HG02623 (cell line): Measurements from ENCODE around the gene FAM98B.

ENCODE experiments used
- ATAC-seq: cut with Tn5 transposase; IDR thresholded peaks from one replicate; pipeline ENCODE4 v1.9.1; 2021; ENCODE audit warnings: moderate library complexity; ENCODE audit not compliant: unreplicated experiment

Gene FAM98B

DNA sequence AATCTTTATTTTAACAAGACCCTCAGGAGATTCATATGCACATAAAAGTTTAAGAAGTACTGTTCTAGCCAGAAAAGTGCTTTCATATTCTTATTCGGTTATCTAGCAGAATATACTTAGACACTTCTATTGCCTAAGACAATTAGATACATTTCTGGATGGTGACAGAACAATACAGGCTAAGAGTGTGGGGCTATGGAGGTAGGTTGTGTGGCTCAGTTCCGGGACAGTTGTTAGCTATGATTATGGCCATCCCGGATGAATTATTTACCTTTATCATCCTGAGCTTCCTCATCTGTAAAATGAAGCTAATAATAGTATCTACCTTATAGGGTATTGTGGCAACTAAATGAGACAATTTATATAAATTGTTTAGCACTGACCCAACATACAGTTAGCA, 6.6 kb downstream of the FAM98B start:
- no peak for ATAC-seq

DNA sequence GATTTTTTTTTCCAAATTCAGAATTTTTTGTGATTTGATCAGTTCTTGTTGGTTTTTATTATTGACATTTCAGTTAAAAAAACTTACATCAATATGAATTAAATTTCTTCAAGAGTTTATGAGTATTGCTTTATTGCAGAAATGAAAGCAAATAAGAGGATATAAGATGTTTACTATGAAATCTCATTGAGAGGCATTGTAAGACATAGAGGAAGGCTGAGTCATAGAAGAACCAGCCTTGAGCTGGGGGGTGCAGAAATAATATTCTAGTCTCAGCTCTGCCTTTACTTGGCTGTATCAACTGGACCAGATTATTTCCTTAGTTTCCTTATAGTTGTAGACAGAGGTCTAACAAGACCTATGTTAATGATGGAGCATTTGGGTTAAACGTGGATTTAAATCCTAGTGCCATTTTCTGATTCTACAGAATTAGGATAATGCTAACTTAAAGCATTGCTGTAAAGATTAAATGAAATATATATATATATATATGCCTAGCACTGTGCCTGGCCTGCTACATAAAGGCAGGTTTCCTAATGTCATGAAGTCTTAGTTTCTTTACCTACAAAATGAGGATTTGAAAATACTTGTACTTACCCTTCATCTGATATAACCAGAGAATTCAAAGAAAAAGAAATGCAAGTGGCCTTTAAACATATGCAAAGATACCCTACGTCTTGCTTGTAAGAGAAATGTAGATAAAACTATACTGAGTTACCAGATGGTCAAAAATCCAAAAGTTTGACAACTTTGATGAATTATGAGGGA, 7.3 kb downstream of the FAM98B start:
- peak; percentile 69 for ATAC-seq

DNA sequence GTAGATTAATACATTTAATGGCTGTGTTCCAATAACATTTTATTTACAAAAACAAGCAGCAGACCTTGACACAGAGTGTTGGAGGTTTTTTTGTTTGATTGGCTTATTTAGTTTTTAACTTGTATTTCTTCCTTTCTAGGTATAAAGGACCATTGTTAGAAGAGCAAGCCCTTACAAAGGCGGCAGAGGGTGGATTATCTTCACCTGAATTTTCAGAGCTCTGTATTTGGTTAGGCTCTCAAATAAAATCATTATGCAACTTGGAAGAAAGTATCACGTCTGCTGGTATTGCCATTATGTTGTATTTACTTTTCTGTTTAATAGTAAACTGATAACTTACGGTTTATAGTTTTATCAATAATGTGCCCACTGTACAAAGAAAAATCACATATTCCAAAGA, 10.0 kb downstream of the FAM98B start:
- ATAC-seq: no peak

DNA sequence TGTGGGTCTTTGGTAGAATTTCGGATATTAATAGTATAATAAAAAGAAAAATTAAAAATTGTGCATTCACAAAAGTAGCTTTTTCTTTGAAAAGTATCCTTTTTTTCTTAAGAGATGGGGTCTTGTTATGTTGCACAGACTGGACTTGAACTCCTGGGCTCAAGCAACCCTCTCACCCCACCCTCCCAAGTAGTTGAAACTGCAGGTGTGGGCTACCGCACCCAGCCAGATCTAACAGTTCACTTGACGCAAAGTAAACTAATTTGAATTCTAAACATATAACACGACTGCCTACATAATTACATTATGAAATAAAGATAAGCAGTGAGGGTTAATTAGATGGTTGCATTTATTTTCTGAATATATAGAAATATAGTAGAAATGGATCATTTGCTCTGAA, 10.7 kb downstream of the FAM98B start:
- ATAC-seq: no peak

DNA sequence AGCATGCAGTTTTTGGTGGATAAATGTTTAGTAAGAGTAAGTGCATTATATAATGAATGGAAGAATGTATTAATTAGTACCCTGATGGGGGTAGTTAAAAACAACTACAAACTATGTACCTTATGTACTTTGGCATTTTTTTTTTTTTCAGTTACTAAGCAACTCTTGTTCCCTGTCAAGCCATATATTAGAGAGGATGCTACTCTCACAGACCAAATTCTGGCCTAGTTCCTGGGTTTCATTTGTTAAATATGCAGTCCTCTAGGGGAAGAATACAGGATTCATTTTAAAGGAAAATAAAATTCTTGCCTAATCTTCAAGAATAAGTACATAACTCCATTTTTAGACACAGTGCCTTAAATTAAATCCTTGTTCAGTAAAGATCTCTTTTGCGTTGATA, 16.9 kb downstream of the FAM98B start:
- ATAC-seq: no peak

DNA sequence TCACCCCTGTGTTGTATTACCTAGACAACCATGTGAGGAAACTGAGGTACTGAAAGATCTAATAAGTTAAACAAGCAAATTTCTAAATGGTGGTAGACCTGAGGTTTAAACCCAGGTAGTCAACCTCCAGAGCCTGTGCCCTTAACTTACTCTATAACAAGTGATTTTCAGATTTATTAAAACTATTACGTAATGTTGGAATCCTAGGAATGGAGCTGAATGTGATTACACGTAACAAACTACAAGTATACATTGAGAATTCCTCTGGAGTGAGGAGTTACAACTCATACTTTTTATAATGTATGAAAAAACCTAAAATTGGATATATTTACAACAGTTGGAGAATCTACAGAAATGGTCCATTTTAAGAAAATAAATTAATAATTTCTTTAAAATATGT, 18.0 kb downstream of the FAM98B start:
- no peak for ATAC-seq

DNA sequence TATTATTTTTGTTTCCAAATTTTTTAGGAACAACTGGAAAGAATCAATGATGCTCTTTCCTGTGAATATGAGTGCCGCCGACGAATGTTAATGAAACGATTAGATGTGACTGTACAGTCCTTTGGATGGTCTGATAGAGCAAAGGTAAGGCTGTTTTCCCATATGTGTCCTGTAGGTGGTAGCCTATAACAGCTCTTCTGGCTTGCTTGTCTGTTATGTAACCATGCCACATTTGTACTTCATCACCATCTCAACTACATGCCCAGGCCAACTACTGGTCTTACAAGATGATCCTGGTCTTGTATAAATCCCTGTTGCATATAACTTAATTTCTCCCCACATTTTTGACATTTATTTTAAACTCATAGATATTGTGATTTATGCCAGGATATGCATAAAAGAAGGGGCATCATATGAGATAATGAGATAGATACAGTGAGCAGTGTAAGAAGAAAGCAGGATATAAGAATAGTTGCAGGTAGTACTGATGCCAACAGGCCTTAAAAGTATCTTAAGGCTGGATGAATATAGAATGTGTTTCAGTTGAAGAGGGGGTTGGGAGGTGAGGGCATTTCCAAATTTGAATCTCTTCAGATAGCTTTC, 20.3 kb downstream of the FAM98B start:
- ATAC-seq: peak; percentile 96

DNA sequence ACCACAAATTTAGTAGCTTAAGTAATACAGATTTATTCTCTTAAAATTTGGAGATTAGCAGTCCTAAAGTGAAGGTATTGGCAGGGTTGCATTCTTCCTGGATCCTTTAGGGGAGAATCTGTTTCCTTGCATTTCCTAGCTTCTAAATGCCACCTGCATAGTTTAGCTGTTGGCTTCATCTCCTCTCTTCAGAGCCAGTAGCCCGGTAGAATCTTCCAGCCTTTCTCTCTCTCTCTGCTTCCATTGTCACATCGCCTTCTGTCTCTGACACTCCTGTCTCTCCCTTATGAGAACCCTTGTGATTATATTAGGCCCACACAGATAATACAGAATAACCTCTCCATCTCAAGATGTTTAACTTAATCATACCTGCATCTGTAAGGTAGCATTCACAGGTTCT, 21.4 kb downstream of the FAM98B start:
- no peak for ATAC-seq

DNA sequence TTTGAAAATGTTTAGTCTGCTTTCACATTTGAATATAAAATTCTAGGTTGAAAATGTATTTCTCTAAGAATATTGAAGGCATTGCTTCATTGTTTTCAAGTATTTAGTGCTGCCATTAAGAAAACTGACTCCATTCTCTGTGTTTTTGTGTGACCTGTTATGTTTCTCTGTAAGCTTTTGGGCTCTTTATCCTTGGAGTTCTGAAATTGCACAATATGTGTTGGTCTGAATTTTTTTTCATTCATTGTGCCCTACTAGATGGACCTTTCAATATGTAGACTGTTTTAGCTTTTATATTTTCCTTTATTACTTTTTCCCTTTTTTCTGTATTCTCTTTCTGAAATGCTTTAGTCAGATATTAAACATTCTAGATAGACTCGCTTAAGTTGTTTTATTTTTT, 22.2 kb downstream of the FAM98B start:
- no peak for ATAC-seq

DNA sequence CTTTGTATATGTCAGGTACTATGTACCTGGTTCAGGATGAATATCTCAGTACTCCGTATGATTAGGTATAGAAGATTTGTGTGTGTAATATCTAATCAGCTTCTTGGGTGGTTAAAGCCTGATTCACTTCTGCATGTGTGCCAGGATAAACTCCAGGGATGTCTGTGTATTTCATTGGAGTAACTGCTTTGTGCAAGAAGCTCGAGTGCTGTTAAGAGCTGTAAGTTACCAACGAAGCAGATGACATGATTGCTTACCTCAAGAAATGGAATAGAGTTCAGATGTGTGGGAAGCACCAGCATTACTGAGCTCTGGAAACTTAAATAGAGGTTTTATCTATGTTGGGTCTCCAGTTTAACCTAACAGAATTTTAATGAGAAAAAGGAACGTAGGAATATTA, 23.7 kb downstream of the FAM98B start:
- no peak for ATAC-seq

DNA sequence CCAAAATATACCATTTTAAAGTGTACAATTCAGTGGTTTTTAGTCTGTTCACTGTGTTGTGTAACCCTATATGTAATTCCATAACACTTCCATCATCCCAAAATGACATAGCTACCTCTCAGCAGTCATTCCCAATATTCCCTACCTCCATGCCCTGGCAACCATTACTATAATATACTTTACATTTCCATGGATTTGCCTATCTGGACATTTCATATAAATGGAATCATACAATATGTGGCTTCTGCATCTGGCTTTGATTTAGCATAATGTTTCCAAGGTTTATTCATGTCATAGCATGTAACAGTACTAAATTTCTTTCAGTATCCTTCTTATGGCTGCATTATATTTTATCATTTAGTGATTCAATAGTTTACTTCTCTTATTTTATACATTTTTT, 25.3 kb downstream of the FAM98B start:
- ATAC-seq: no peak

DNA sequence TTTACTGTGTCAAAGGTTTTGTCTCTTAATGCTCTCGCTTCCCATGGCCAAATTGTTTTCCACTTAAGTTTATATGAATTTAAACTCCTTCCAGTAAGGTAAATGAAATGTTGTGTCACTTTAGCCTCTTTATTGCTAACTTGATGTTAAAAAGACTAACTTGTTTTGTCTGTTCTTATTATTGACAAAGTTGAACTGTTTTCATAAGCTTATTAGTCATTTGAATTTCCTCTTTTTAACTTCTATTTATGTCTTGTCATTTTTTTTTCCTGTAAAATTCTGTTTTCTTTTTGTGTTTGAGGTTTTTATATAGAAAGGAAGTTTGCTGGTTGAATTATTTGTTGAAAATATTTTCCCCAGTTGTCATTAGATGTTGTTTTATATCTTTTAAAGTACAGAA, 25.8 kb downstream of the FAM98B start:
- no peak for ATAC-seq

DNA sequence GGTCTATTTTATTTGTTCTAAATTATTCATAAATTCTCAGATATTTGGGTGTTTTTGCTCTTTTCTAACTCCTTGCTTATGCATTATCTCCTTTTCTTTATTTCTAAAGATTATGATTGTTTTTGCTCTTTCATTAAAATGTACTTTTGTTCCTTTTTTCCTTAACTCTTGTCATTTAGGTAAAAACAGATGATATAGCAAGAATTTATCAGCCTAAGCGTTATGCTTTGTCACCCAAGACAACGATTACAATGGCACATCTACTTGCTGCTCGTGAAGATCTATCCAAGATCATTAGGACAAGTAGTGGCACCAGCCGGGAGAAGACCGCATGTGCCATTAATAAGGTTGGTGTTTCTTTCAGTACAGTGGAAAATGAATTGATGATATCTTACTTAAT, 27.2 kb downstream of the FAM98B start:
- ATAC-seq: no peak

DNA sequence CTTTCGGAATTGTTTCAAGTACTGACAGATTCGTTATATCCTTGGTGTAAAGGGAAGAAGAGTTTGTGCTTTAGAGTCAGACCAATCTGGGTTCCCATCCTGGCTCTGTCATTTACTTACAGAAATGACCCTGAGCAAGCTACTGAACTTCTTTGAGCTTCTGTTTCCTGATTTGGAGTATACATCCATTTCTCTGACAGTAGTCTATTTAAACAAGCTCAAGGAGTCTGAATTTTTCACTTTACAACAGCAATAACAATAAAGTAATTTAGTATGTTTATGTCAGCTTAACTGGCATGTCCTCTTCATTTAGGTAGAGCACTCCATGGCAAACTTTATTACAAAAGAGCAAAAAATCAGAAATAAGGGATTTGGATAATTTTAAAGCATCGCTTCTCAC, 27.8 kb downstream of the FAM98B start:
- no peak for ATAC-seq

DNA sequence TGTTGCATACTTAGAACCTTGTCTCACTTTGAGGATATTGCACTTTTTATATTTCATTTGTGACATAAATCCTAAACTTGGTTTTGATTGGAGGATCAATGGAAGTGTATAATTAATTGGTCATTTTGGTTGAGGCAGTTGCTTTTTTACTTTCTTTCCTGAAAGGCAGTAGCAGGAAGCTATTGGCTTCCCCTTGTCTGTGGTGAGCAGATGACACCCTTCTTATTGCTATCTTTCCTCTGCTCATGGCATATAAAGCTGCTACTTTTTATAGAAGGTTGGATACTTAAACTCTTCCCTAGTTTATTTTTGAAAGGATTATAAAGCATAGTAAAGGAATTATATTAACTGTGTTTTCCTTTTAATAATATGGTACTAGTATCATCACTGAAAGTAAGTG, 28.6 kb downstream of the FAM98B start:
- ATAC-seq: no peak

DNA sequence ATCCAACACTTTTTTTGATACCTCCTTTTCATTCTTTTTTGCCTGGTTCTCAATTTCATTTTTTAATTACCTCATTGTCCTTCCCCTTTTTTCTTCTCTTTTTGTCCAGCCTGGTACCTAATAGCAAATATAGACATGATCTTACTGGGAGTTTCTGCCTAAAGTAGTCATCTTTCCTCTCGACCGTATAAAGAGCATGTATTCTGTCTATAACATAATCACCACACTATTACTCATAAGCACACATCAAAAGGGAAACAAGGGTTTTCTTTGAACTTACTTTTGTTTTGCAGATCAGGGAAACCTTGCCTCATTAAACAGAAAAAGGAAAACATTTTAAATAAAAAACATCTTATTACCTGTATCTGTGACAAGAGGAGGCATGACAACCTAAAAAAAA, 33.0 kb downstream of the FAM98B start:
- no peak for ATAC-seq

DNA sequence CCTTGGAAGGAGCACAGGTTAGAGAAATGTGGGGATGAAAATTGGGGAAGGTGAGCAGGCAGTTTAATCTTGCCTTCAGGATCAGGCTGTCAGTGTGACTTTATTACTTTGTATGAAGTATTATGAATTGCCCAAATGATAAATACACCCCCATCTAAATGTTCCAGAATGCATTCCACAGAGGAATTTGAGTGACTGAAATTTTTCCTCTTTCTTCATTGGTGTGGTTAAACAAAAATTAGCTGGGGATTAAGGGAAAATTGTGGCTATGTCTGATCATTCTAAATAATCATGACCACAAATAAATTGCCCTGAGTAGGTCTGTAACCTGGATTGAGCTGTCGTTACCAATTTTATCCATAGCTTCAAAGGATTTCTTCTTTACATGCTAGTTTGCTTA, 33.5 kb downstream of the FAM98B start:
- no peak for ATAC-seq

DNA sequence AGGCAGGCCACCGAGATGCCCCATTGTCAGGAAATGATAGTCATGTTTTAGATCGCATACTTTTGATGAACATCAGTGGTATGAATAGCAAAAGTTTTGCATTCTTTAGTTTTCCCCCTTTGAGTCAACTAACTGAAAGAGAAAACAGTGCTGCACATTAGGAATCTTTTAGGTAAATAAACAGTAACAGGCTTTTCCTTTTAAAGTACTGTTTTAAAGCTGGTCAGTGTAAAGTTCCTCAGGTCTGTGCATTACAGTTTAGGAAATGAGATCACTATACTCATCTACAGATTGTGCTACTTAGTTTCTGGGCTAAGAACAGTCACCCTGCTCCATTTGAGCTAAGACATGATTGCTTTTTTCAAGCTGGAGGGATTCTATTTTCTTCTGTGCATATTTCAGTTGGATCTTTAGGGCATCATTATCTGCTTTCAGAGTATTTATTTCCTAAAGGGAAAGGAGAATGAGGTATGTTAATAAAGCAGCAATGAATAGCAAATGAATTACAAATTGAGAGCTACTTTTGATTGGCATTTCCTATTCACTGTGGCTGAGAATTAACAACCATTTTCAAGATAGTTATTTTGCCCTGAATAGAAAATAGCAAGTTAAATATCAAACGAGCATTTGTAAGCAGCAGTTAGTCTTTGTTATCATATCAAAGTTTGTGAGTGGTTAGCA, 36.5 kb downstream of the FAM98B start:
- ATAC-seq: no peak

DNA sequence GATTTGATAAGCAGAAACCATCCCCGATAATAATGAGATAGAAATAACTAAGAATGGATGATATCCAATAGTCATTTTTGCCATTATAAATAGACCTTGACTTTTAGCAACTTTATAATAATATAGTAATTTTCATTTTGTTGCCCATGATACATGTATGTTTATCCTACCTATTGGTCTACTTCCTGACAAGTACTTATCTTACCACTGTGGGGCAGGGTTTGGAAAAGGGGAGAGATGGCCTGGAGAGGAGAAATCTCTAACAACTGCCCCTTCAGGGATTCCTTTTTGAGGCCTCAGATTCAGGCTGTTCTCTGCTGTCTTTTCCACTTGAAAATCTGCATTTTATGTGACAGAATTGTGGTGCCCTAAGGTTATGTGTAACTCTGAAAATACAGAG, 42.2 kb downstream of the FAM98B start:
- no peak for ATAC-seq

DNA sequence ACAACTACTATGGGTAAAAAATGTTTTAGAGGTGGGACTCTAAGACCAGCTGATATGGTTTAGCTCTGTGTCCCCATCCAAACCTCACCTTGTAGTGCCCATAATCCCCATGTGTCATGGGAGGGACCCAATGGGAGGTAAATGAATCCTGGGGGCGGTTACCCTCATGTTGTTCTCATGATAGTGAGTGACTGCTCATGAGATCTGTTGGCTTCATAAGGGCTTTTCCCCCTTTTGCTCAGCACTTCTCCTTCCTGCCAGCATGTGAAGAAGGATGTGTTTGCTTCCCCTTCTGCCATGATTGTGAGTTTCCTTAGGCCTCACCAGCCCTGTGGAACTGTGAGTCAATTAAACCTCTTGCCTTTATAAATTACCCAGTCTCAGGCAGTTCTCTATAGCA, 45.7 kb downstream of the FAM98B start:
- ATAC-seq: no peak

DNA sequence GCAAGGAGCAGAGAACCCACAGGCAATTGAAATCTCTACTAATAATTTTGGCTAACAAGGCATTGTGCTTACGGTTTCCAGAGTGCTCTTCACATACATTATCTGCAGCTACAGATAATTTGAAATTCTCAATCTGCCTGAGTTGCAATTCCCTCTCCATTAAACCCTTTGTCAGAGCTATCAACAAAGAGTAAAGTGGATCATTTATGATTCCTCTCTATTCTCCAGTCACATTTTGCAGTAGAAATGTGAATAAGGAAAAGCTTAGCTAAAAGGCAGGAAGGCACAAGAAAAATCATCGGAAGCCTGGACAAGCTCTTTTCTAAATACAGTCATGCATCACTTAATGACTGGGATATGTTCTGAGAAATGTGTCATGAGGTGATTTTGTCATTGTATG, 49.6 kb downstream of the FAM98B start:
- ATAC-seq: no peak

DNA sequence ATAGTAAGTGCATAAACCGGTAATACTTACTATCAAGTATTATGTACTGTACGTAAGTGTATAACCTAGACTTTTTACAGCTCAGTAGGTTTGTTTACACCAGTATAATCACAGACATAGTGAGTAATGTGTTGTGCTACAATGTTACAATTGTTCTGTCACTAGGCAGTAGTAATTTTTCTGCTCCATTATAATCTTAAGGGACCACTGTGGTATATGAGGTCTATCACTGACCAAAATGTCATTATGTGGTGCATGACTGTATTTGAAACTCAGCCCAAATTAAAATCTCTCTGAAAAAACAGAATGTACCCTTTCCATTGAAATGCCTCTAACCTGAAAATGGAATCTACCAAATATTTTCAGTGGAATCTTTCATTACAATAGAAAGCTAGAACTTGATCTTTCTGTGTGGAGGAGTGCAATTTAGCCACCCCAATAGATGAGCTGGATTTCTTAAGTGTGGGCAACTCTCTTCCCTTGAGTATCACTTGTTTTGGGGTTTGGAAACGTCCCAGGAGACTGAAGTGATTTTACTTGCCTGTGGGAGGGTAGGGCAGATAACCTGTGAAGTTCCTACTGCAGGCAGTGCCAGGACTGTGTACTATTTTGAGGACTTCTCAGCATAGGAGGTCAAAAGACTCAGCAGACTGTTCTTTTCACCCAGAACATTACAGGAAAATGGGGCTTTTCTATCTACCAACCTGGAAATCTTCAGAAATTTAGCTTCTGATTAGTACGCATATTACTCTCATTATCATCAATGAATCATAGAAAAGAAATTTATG, 50.9 kb downstream of the FAM98B start:
- no peak for ATAC-seq
